HG03159 (cell line): ENCODE data around the gene KRT222.

Source experiments
- ATAC-seq: cut with Tn5 transposase; IDR thresholded peaks from one replicate; pipeline ENCODE4 v1.9.1; 2021; ENCODE audit warnings: mild to moderate bottlenecking, moderate library complexity; ENCODE audit not compliant: unreplicated experiment

The KRT222 gene

GRCh38 chr17:40659911-40660310 is 5.1 kb downstream of the KRT222 start:
- no peak for ATAC-seq

DNA sequence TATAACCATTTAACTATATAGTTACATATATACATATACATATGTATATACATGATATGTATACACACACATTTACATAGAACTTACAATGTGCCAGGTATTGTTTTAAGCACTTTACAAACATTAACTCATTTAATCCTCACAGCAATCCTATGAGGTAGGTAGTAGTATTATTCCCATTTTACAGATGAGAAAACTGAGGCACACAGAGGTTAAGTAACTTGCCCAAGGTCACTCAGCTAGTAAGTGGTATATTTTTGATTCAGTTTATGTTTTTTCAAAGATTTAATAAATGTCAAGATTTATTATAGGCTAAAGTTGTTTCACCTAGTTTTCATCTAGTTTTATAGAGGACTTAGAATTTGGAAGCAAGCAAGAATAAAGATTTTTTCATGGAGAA is 6.6 kb downstream of the KRT222 start:
- ATAC-seq, result no peak

GRCh38 chr17:40651939-40652338 is 13.0 kb downstream of the KRT222 start:
- no peak for ATAC-seq

GRCh38 chr17:40648384-40648968 is 16.5 kb downstream of the KRT222 start:
- ATAC-seq, result peak; percentile 14

GRCh38 chr17:40647624-40648383 is 17.2 kb downstream of the KRT222 start, which contains the start of gene SMARCE1:
SMARCE1 (minus strand) TSS chr17:40647818; CDS start chr17:40645802, 2,016 bp downstream.
- peak; percentile 66 for ATAC-seq

- ATAC-seq, result peak; percentile 25
Measured at GRCh38 chr17:40646791-40647623, 18.0 kb downstream of the KRT222 start.

DNA sequence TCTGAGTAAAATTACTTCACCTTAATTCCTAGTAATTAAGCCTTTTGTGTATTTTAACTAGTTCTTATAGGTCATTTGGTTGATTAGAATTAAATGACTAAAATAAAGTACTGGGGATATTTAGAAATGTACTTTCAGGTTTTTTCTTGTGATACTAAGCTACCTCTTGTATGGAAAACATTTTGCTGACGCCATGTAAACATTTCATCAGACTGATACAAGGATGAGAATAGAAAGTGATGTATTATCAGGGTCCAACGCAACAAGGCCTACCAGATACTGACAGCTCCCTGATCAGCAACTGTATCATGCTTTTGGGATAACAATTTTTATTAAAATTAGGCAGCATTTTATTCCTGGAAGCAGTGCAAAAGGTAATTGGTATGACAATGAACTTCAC is 19.0 kb downstream of the KRT222 start:
- ATAC-seq, result no peak

DNA sequence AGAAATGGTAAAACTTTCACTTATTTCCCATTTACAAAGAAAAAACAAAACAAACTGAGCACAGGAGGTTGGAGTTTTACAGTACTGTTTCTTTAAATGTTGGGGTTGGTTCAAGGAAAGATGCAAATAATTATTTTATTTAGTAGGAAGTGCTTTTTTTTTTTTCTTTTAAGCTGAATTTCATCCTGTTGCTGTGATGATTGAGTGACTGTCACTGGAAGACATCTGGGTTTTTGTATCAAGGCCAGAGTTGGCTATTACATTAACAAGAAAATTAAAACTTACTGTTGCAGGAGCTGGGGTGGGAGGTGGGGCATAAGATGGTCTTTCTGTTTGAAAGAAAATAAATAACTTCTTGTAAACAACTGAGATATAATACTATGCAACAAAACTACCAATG is 19.7 kb downstream of the KRT222 start:
- no peak for ATAC-seq

DNA sequence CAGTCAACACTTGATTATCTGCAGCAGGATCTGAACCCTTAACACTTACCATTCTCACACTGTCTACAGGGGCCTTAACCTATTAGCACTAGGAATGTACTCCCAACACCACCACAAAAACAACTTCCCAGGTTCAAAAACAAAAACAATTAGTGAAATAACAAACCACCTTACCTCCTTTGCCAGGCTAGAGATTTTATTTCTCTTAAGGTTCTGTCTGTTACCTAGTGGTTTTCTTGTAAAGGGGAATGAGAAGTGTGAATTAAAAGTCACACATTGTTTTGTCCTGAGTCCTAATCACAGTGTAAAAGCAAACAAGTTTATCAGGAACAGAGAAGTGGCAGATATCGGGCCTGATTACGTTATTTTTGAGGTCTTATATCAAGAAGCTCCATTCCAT is 27.0 kb downstream of the KRT222 start:
- no peak for ATAC-seq

DNA sequence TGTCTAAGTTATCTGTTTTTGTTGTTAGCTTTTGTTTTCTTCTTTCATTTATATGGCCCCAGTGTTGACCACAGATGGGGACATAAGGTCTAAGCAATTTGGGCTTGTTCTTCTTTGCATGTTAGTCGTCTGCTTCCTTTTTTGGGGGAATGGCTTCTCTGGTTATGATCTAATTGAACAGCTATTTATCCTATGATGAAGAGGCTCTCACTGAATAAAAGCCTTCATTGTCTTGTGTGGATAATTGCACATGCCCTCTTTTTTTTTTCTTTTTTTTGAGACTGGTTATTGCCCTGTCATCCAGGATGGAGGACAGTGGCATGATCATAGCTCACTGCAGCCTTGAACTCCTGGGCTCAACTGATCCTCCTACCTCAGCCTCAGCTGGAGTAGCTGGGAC is 31.1 kb downstream of the KRT222 start:
- ATAC-seq, result no peak

GRCh38 chr17:40632216-40632615 is 32.8 kb downstream of the KRT222 start:
- no peak for ATAC-seq

DNA sequence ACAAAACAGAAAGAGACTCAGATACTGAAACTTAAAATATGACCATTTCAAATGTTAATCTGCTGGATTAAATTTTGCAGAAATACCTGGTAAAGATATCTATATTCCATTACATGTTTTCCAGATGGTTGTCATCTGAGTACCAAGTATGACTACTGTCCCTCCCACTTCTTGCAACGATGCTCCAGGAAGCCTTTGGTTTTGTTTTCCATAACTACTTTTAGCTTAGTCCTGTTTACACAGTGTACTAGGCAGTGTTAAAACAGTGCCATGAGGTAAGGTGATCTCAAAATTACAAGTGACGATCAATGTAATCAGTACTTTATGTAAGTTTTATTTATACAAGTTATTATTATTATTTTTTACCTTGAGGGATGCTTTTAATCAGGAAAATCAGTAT is 35.1 kb downstream of the KRT222 start:
- no peak for ATAC-seq

DNA sequence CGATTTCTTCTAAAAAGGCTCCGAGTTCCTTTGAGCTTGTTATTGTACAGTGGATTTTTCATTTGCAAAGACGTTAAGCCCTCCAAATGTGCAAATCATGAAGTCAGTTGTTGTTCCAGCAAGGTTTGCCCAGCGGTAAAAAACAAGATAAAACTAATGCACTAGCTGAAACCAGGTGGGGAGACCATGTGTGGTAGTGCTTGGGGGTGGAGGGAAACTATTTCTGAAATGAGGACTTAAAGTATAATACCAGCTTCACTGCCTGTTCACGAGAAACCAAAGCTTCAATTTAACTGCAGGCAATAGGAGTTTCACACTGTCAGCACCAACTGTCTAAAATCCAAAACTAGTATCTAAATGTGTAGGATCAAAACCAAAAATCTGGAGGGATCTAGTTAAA is 39.7 kb downstream of the KRT222 start:
- ATAC-seq, result no peak

- no peak for ATAC-seq
Measured at GRCh38 chr17:40623419-40624210, 41.4 kb downstream of the KRT222 start.

DNA sequence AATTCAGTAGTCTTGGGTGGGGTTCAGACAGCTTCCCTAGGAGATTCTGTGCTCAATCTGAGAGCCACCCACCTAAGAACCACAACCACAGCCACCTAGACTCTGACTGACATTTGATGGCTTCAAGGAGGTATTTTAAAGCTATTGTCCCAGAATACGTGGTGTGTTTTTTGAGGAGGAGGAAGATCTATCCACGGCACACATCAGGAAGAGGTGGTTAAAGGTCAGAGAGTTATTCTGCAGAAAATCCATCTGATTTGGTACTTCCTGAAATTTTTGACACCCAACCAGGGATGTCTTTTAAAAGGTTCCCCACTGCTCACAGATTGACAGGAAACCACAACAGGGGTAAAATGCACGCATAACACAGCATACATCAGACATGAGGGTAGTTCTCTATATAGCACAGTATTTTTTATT is 42.5 kb downstream of the KRT222 start:
- ATAC-seq, result no peak

DNA sequence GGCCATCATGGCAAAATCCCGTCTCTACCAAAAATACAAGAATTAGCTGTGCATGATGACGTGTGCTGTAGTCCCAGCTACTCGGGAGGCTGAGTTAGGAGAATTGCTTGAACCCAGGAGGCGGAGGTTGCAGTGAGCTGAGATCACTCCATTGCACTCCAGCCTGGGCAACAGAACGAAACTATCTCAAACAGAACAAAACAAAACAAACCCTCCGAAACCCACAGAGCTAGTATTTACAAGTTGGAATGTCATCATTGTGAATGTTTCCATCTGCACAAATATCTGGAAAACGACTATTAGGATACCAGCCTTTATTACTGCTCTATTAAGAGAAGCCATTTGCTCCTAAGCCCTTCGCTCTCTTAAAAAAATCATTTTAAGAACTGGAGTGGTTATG is 43.4 kb downstream of the KRT222 start:
- no peak for ATAC-seq

- ATAC-seq, result no peak
Measured at GRCh38 chr17:40621019-40621418, 44.0 kb downstream of the KRT222 start.

GRCh38 chr17:40618754-40619625 is 46.0 kb downstream of the KRT222 start:
- ATAC-seq, result no peak

DNA sequence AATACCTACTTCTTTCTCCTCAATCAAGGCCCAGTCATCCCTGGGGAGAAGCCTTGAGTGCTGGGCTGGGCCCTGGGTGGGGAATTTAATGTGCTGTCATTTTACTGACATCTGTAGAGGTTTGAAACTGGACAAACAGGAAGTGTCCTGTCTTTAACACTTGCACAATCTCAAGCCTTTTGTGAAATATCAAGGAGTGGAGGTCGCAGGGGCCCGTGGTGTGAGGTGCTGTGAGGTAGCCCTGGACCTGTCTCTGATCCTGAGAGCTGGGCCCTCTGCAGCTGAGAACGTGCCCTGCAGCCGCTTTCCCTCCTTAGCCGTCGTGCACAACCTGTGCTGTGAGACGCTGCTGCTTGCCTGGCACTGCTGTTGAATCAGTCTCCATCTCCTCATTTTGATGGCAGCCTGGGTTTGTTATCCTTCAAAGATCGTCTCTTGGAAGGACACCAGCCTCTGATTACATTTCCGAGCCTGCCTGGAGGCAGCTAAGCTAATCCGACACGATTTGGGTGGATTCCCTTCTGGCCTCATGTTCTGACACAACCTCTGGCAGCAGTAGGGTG is 47.2 kb downstream of the KRT222 start:
- no peak for ATAC-seq

GRCh38 chr17:40616592-40616991 is 48.4 kb downstream of the KRT222 start:
- no peak for ATAC-seq
